Hematopoietic multipotent progenitor cell treated with erythropoietin and hydrocortisone succinate and interleukin-3 and kit ligand, for 6 days (in vitro differentiated cells): ENCODE measurements around the gene CDH9.
"Not testable (repeated sequence)": the region's sequence is repeated elsewhere in the genome, so short reads cannot be mapped to it uniquely, and the experiment has no call there.

Experiments
- DNase-seq: peaks from one replicate; pipeline ENCODE4 v3.0.0-alpha.2; 2015

The CDH9 gene

GRCh38 chr5:26942481-26942880 lies 95.9 kb downstream of the CDH9 start:
- DNase-seq: no peak

DNA sequence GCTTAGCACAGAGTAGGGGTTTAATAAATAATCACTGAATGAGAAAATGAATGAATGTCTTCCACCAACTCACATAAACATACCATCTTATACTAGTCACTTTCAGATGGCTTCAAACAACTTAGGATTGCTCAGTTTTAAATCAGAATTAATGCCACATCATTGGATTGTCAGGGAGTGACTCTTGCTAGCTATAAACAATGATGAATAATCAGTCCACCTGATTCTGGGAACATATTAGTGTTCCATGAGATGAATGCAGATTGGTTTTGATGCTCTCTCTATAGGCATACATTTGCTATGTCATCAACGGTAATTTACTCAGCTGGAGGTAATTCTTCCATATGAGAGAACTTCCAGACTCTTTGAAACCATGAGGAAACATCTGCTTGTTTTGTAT lies 97.4 kb downstream of the CDH9 start:
- DNase-seq: no peak

DNA sequence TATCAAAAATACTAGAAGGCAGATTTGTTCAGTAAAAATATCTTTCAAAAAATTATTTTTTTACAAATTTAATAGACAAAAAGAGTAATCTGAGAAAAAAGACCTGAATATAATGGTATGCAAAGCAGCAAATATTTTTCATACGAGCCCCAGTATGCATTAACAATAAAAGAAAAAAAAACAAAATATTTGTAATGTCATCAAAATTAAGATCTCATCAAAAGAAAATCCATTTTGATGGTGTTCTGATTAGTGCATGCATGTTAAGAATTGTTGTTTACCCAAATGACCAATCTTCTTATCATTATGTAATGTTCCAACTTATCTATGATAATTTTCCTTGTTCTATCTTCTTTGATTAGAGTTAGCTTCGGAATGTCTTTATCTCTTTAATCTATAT lies 106.1 kb downstream of the CDH9 start:
- DNase-seq: no peak

DNA sequence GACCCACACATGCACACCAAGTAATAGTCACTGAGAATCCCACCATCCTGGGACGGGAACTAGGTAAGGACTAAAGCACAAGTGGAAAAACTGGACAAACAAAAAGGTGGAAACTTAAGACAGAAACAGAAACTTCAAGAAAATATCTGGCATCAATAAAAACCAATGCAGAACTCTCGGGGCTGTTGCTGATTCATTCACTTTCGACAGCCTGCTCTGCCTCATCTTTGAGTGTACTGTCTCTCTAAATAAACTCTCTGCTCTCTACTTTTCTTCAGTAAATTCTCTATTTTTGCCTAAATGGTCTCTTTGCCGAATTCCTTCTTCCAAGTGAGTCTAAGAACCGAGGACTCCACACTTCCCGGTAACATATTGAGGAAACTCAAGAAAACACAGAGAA lies 116.9 kb downstream of the CDH9 start:
- no peak for DNase-seq

GRCh38 chr5:26903469-26903868 lies 134.9 kb downstream of the CDH9 start:
- DNase-seq: no peak

DNA sequence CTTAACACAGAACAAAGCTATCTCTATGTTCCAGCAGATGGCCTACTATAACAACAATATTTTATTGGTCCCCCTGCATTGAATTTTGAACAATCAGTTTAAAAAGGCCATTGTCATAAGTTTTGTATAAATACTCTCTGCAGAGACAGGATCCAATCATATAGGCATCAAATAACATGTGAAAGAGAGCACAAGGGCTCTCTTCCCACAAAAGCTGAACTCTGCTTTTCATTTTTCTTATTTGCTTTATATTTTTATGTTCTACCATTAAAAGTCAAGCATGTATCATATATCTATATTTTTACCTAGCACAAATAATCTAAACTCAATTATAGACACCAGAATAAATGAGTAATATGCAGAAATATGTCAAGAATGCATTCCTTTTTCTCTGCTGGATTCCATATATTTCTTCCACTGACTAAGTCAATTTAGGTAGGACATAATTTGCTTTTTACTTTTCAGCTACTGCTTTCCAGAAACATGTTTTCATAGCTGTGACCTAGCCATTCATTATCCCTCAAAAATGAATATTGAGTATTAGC lies 143.6 kb downstream of the CDH9 start:
- no peak for DNase-seq

DNA sequence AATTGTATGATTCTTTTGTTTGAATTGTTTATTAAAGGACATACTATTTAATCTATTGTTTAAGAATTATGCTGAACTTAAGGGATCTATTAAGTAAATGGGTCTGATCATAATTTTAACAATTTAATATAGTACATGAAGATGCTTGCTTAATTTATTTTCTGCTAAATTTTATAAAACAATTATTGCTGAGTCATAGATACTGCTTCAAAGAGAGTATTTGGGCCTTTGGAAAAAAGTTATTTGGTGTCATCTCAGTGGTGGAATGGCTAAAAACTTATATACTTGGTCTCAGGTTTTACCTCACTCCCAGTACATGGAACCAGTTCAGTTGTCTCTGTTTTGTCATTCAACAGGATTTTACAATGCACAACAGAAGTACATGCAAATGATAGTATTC lies 145.3 kb downstream of the CDH9 start:
- no peak for DNase-seq

DNA sequence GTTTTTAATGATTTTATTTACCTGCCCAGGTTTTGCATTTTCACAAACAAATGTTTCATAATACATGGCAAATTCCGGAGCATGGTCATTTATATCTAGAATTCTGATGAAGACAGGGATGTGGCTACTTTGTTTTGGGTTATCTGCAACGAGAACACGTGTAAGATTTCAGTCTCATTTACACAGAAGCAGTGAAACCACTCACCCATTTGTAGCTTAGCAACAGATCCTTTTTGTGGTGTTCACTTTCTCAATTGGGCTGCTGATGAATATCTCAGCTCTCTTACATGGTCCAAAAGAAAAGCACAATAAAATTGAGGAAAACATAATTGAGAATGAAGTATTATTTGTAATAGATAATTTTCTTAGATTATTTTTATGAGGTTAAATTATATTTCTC lies 148.6 kb downstream of the CDH9 start:
- no peak for DNase-seq

DNA sequence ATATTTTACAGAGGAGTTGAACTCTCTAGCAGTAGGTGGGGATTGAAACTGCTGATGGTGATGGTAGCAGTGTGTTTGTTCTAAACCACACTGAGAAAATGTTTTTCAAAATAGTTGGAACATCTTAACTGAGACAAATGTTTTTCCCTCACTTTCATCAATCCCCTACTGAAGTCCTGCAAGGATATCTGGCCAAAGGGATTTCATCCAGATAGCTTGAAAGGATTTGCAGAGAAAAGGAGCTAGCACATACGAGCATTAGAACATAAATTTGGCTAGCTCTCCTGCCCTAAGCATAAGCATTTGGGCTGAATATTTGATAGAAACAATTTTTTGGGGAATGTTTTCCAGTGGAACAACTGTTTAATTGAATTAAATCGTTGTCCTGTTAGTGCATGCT lies 153.9 kb downstream of the CDH9 start:
- no peak for DNase-seq

- no peak for DNase-seq
Measured at GRCh38 chr5:26883375-26883774, 155.0 kb downstream of the CDH9 start.

- no peak for DNase-seq
Measured at GRCh38 chr5:26881901-26882300, 156.5 kb downstream of the CDH9 start.

DNA sequence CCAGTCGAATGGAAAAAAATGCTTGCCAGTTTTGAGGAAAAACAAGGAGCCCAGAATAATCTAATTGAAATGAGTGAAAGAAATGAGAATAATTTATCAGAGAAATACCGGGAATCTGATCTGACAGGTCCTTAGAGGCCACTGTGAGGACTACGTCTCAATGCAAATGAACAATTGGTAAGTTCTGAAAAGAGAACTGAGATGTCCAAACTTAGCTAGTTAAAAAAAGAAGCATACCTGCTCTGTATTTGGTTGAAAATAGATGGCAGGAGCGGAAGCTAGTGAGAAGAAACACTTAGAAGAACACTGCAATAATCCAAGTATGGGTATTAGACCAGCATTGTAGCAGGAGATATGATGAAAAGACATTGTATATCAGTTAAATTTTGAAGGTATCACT lies 161.2 kb downstream of the CDH9 start:
- no peak for DNase-seq

DNA sequence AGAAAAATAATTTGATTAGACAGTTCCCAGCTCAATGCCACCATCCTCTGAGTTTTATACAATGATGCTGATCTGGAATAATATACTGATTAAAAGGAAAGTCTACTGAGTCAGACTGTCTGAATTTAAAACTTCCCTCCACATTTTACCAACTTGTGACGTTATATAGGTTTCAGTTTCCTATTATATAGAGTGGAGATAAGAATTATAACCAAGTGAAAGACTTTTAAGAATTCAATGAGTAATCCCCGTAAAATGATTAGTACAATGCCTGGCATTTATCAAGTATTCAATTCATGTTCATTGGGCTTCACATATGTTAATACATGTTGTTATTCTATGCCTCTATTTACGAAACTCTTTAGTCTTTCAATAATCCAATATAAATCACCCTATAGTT lies 166.0 kb downstream of the CDH9 start:
- no peak for DNase-seq

DNA sequence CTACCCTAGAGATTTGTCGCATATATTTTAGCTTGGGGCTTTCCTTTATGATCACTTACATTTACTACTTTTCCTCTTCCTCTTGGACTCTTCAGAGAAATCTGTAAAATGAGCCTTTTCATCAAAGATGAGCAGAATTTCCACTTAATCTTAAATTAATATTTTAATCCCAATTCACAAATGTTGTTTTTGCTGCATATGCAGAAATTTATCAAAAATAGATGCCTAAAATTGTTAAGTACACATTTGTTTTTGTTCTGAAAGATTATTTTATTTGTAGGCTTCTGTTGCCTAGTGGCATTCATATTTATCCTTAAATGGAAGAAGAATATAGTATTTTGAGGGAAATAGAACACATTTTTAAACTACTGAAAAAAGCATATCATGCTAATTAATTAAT lies 168.6 kb downstream of the CDH9 start:
- DNase-seq: no peak

GRCh38 chr5:26868504-26868903 lies 169.9 kb downstream of the CDH9 start:
- no peak for DNase-seq

- no peak for DNase-seq
Measured at GRCh38 chr5:26864061-26864460, 174.3 kb downstream of the CDH9 start.

DNA sequence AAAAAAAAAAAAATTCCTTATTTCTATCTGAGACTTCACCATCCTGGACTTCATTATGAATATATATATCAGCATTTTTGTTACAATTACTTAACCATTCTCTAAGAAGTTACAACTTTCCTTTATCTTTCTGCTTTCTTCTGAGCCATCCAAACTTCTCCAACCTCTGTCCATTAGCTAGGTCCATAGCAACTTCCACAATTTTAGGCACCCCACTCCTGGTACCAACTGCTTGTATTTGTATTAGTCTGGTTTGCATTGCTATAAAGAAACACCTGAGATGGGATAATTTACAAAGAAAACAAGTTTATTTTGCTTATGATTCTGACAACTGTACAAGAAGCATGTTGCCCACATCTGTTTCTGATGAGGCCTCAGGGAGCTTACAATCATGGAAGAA lies 182.1 kb downstream of the CDH9 start:
- no peak for DNase-seq

GRCh38 chr5:26852450-26852849 lies 185.9 kb downstream of the CDH9 start:
- DNase-seq: not testable (repeated sequence)

DNA sequence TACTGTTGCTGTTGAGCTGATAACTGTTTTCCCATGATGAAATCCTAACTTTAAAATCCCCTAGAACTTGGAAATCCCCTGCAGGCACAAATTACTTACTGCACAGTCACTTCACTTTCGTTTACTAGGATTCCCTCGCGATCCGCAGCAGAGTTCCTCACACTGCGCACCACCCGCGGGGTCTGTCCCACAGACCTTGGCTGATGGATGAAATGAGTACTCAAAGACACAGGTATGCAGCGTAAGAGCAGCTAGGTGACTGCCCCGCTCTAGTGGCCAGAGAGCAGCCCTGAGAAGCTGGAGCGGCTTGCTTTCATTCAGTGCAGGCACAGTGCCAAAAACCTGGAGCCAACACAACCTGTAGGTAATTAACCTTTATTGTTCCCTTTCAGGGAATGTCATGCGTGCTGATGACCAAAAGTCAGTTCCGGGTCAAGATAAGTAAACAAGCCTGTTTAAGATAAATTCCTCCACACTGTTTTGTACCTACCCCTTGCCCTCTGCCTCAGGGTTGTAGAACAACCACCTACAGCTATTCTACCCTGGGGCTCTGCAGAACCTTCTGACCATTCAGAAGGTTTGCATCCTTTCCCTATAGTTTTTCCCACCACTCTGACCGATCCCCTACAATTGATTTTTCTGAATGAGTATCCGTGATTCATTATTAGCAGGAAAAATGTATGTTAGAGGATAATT lies 191.2 kb downstream of the CDH9 start:
- DNase-seq: no peak

DNA sequence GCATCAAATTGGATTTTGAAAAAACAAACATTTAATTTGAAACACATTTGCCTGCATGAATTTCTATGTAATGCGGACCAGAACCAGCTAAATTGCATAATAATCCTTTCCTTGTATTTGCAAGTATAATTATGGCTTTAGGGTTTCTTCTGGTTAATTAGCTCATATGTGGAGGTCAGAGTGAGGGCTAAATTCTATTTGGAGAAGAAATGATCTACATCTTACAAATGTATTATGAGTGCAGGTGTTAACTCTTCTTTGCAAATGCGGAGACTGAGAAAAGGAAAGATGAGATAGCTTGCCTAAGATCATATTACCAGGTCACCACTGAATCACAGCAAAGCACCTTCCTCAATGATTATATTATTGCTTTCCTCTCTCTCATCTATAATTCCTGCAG lies 194.7 kb downstream of the CDH9 start:
- DNase-seq: no peak

GRCh38 chr5:26833596-26833995 lies 204.8 kb downstream of the CDH9 start:
- DNase-seq: no peak
